Cerebellar nuclear complex (tissue), 1 donor: Measurements from ENCODE around the gene CAMK2A.
"Not testable (repeated sequence)": the region's sequence is repeated elsewhere in the genome, so short reads cannot be mapped to it uniquely, and the experiment has no call there.

Source experiments
- DNase-seq, 2 experiments: peaks; one replicate each; lab custom pipeline; 2025; lab: John Stamatoyannopoulos, UW

The CAMK2A gene

GRCh38 chr5:150254774-150255173 lies 34.8 kb downstream of the CAMK2A start:
- no peak for DNase-seq

- no peak for DNase-seq
These were observed 35.2 kb downstream of the CAMK2A start for GRCh38 chr5:150254363-150254762.

GRCh38 chr5:150253416-150254208 lies 36.0 kb downstream of the CAMK2A start:
- DNase-seq: no peak

GRCh38 chr5:150252489-150252888 lies 37.1 kb downstream of the CAMK2A start:
- DNase-seq: no peak

GRCh38 chr5:150251504-150251903 lies 38.1 kb downstream of the CAMK2A start:
- no peak for DNase-seq

- no peak for DNase-seq
These were observed 39.8 kb downstream of the CAMK2A start for GRCh38 chr5:150249744-150250143.

GRCh38 chr5:150248946-150249345 lies 40.6 kb downstream of the CAMK2A start:
- no peak for DNase-seq

GRCh38 chr5:150248493-150248892 lies 41.1 kb downstream of the CAMK2A start:
- not testable (repeated sequence) for DNase-seq

- no peak for DNase-seq
These were observed 41.8 kb downstream of the CAMK2A start for GRCh38 chr5:150247726-150248125.

GRCh38 chr5:150246835-150247234 lies 42.7 kb downstream of the CAMK2A start:
- no peak for DNase-seq

GRCh38 chr5:150246429-150246828 lies 43.1 kb downstream of the CAMK2A start:
- DNase-seq: no peak

GRCh38 chr5:150245808-150246207 lies 43.8 kb downstream of the CAMK2A start:
- DNase-seq: no peak

- no peak for DNase-seq
These were observed 44.3 kb downstream of the CAMK2A start for GRCh38 chr5:150245111-150245789.

GRCh38 chr5:150244209-150244608 lies 45.4 kb downstream of the CAMK2A start:
- DNase-seq: no peak

- DNase-seq: no peak
These were observed 46.0 kb downstream of the CAMK2A start for GRCh38 chr5:150243590-150243989.

- no peak for DNase-seq
These were observed 47.2 kb downstream of the CAMK2A start for GRCh38 chr5:150242251-150242894.

- no peak for DNase-seq
These were observed 48.0 kb downstream of the CAMK2A start for GRCh38 chr5:150241298-150242160.

GRCh38 chr5:150239794-150240122 lies 49.8 kb downstream of the CAMK2A start:
- DNase-seq: no peak

- no peak for DNase-seq
These were observed 50.3 kb downstream of the CAMK2A start for GRCh38 chr5:150239099-150239793.

- no peak for DNase-seq
These were observed 50.9 kb downstream of the CAMK2A start for GRCh38 chr5:150238646-150239045.

GRCh38 chr5:150236981-150237754 lies 52.4 kb downstream of the CAMK2A start:
- no peak for DNase-seq
